Stimulated activated CD8-positive, alpha-beta memory T cell treated with anti-CD3 and anti-CD28 coated beads, Interleukin-15, amount 100 ng/mL, for 48 hours (primary cell): ENCODE measurements around the gene MYO5A.
"Not testable (repeated sequence)": the region's sequence is repeated elsewhere in the genome, so short reads cannot be mapped to it uniquely, and the experiment has no call there.

Source experiments
- DNase-seq, 2 donors: peaks; one replicate each; pipeline ENCODE4 v3.0.0-alpha.2; 2020; ENCODE audit warnings: low read depth in 2 of 2

Gene MYO5A

DNA sequence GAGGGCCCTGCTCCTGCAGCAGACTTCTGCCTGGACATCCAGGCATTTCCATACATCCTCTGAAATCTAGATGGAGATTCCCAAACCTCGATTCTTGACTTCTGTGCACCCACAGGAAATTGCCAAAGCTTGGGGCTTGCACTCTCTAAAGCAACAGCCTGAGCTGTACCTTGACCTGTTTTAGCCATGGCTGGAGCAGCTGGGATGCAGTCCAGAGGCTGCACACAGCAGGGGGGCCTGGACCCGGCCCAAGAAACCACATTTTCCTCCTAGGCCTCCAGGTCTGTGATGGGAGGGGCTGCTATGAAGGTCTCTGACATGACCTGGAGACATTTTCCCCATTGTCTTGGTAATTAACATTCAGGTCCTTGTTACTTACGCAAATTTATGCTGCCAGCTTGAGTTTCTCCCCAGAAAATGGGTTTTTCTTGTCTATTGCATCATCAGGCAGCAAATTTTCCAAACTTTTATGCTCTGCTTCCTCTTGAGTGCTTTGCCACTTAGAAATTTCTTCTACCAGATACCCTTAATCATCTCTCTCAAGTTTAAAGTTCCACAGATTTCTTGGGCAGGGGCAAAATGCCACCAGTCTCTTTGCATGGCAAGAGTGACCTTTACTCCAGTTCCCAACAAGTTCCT lies 11.8 kb upstream of the MYO5A start:
- DNase-seq = no peak

DNA sequence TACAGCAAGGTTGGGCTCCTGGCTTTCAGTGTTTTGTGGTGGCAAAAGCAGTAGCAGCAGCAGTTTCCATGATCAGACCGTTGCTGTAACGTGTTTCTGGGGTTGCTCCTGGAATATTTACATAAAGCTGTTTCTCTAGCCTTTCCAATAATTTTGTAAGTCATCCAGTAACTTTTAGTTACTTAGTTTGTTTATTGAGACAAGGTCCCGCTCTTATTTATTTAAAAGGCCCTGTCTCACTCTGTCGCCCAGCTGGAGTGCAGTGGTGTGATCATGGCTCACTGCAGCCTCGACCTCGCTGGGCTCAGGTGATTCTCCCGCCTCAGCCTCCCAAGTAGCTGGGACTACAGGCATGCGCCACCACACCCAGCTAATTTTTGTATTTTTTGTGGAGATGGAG lies 8.8 kb upstream of the MYO5A start:
- no peak for DNase-seq

DNA sequence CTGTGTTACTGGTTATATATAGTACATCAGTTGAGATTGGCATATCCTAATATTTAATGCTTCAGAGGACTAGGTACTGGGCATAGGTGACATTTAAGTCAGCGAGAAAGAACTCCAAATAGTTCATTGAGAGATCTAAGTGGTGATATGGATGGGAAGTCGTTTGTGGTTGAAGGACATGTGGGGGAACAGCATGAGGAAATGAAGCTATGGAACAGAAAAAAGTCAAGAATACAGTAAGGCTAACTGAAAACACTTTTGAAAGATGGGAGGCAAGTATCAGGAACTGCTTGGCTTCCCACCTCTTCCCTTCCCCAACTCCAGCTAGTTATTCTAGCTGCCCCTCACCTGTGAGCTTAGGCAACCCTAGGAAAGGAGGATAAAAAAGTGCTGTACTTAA lies 3.7 kb upstream of the MYO5A start:
- no peak for DNase-seq

DNA sequence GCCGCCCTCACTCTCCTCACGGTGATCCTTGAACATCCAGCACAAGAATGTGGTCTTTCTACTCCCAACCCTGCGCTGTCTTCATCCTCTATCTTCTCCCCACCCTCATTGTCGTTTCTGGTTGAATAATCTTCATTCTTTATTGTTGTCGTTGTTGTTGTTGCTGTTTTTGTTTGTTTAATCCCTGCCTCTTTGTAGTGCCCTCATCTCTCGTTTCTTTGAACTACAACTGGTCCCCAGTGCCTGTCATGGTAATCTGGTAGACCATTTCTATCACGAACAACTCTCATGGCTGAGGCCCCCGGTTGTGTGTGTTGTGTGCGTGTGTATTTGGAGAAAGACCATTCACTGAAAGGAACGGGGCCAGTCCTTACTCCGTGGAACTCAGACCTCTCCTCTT lies 1.3 kb upstream of the MYO5A start:
- no peak for DNase-seq

DNA sequence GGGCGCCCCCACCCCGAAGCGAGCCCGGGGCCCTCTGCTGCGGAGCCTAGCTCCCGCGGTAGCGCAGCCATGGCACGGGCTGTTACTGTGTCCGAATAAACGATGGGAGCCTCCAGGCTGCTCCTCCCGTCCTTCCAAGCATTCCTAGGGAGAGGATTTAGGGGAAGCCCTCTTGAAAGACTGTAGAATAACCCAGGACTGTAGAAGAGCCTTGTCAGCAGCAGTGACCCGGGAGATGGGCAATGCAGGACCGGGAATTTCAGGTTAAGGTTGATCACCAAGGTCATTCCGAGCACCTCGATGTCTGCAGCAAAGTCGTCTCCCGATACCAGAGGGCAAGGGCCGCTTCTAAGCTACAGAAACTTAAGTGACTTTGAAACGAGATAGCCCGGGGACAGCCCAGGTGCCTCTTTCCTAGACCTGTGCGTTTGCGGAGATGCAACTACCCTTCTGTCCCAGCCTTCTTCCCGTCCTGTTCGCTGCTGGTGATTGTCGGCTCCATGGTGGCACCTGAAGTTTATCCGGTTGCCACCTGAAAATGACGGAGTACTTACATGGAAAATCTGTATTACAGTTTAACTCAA lies 753 bp upstream of the MYO5A start:
- no peak for DNase-seq

DNA sequence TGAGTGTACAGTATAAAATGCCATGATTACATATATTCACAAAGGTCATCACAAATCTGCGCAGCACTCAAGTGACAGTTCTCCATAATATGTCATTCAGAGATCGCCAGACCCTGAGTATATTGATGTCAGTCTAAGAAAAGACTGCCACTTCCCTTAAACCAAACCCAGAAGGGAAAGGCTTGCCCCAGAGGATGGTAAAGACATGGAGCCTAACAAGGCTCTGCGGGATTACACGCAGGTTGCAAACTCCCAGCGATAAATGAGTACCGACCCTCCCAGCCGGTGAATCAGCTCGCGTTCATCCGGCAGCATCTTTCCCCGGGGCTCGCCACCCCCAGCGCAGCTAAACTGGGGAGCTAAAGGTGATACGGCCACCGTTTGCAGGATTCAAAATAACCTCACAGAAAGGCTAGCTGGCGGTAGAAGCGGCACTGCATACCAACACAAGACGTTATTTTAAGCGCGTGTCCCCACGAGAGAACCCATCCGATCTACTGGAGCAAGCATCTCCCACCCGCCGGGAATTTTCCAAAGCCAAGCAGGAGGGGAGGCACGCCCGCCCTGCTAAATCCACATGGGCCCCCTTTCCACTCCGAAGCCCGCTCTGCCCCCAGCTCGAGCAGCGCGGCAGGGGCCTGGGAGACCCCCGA lies 643 bp downstream of the MYO5A start:
- peak; percentile 22 to 26 for DNase-seq

DNA sequence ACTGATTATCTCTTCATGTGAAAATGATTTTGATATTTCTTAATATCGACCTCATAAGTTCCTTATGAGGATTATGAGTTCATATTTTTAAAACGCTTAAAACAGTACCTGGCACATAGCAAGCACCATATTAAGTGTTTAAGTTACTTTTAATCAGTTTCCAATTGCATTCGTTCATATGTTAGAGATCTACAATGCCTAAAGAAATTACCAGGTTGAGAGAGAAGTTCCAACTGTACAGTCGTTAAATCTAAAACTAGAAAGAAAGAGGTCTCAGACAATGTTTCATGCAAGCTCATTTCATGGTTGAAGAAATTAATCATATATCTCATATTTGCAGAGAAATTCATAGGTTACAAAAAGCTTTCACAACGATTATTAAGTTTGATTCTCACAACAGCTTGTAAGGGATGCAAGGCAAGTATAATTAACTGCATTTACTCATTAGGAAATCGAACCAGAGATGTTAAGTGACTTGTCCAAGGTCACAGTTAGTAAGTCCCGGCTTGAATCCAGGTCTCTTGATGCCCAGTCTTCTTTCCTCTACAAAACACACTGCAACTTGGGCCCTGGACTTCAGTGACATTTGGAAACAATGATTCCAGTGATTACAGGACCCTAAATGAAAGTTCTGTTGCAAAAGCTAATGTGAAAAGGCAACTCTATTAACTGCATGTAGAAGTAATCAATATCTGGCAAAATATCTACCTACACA lies 1.3 kb downstream of the MYO5A start:
- DNase-seq = no peak

DNA sequence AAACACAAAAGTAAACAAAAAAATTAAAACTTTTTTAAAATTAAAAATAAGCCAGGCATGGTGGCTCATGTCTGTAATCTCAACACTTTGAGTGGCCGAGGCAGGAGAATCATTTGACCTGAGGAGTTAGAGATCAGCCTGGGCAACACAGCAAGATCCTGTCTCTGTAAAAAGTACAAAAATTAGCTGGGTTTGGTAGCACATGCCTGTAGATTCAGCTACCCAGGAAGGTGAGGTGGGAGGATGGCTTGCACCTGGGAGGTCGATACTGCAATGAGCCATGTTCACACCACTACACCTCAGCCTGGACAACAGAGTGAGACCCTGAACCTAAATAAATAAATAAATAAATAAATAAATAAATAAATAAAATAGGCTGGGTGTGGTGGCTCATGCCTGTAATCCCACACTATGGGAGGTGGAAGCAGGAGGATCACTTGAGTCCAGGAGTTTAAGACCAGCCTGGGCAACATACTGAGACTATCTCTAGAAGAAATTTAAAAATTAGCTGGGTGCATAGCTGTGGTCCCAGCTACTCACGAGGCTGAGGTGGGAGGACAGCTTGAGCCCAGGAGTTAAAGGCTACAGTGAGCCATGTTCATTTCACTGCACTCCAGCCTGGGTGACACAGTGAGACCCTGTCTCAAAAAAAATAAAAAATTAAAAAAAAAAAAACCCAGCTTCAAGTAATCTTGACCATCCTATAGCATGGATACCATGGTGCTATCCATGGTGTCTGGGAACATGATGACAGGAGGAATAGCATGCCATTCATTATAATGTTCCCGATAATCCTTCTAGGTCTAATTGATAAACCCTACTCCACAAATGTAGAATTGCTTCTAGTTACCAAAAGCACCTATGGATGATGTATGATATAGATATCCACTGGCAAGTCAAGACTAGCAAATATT lies 4.2 kb downstream of the MYO5A start:
- no peak for DNase-seq

DNA sequence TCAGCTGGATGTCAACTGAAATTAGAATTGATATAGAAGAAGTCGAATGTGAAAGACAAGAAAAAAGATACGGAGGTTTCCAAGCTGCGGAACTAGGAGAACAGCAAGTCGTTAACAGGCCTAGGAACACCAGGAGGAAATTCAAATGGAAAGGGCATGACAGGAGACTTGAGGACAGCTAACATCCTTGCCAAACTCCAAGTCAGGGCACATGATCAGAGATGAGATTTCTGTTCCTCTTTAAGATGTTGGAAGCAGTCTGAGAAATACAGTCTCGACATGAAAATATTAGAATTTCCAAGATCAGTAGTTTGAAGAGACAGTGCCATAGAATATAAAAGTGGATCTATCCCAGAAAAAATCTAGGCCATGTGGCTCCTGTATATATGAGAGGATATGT lies 5.0 kb downstream of the MYO5A start:
- no peak for DNase-seq

DNA sequence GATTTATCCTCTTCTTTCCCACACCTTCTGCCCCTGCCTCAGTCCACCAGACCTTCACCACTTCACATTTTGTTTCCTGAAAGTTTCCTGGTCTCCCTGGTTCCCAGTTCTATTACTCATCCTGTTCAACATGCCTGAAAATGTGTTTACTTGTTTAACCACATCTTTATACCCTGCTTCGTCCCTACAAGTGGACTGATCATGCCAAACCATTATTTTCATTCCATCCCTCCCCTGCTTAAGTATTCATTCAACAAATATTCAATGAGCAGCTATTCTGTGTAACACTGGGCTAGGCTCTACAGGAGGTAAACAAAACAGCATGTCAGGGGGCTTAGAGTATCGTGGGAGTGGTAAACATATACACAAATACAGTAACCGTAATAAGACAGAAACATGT lies 5.5 kb downstream of the MYO5A start:
- DNase-seq = no peak

DNA sequence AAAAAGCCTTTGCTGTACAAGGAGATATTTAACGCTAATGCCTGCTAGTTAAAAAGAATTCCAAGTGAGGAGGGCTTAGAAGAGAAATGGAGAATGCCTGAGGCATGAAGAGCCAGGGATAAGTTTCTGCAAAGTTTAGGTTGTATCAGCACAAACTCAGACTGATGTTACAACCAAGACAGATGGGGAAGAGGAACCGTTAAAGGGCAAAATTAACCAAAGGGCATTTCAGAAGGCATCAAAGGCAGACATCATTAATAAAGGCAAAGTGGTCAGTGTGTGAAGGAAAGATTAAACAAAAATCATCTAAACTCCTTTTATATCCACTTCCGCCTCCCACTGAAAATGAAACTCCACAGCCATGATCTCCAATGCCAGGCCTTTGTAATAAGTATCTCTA lies 7.0 kb downstream of the MYO5A start:
- DNase-seq = no peak

DNA sequence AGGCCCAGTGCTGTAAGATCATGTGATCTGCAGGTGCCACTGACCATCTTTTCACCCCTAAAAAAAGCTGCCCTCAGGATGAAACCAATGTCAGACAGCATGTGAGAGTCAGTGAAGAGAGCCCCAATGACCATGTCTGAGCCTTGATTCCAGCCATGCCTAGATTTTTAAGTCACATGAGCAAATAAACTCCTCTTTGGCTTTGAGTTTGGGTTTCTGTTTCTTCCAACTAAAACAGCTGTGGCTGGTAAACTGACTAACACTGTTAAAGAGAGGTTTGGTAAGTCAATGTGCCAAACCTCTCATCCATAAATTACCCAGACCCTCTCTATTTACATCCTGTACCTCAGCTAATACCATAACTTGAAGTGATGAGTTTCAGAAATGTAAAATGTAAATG lies 8.3 kb downstream of the MYO5A start:
- no peak for DNase-seq

DNA sequence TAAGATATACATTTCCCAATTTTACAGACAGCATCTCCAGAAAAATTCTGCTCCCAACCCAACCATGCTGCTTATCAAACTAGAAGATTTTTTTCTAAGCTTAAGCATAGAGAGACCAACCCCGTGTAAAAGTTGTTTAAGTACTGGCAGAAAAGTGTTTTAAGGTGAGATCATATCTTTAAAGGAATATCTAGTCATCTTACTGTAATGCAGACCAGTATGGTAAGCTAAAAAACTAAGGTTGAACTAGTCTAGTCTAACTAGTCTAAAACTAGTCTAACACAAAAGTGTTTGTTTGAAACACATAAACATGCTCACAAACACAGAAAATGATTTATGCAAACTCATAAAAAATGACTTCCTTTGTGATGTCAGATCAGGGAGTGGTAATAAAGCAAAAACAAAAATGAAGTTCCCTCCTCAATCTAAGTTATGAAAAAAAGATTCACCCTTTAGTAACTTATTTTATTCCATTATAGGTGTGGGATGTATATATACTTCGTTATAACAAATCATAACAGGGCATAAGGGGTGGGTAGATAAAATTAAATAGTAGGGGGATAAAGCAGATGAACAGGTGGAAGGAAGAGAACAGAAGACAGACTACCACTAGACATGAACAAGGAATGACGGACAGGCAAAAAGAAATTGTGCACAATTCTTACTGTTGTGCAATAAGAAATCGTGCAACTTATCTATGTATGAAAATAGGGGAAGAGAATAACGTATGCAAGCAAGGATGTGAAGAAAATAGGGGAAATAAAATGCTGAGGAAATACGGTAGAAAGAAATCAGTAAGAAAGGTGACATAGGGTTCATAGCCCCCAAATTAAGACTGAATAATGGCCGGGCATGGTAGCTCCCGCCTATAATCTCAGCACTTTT lies 10.0 kb downstream of the MYO5A start:
- no peak for DNase-seq

DNA sequence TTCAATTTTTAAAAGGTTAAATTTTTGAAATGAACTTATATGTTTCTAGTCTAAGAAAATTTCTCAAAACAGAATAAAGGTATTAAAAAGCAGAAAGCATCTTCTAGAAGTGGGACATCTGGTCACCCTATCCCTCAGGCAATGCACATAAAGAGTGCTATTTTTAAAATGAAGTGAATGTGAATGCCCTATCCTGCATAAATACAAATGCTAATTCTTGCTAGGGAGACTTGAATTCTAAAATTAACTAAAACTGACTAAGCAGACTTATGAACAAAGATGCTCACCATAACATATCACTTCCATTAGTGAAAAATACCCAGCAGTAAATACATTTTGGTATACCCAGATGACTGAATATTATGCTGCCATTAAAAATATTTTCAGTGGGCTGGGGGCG lies 11.7 kb downstream of the MYO5A start:
- DNase-seq = no peak

DNA sequence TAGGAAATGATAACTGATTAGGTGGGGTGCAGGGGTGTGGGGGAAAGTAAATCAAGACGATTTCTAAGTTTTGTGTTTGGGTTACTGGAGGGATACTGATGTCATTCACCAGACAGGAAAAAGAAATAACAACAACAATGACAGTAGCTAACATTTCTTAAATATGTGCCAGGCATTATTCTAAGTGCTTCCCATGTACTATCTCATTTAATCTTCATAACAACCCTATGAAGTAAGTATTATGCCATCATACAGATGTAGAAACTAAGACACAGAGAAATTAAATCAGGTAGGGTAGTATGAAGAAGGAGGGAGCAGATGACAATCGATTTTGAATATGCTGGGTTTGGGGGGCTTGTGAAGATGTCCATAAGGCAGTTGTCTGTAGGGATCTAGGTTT lies 13.3 kb downstream of the MYO5A start:
- DNase-seq = no peak

DNA sequence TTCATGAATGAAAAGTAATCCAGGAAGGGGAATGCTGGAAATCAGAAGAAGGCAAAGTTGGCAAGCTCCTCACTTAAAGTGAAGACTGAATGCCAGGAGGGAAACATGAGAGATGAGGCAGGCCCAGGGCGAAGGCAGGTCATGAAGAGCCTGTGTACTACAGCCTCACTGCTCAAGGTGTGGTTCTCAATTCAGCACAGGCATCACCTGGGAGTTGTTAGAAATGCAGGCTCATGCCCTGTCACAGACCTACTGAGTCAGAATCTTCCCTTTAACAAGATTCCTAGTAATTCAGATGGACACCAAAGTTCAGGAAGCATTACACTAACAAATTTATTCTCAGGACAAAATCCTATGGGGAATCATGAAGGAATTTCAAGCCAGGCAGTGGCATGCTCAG lies 14.2 kb downstream of the MYO5A start:
- no peak for DNase-seq

DNA sequence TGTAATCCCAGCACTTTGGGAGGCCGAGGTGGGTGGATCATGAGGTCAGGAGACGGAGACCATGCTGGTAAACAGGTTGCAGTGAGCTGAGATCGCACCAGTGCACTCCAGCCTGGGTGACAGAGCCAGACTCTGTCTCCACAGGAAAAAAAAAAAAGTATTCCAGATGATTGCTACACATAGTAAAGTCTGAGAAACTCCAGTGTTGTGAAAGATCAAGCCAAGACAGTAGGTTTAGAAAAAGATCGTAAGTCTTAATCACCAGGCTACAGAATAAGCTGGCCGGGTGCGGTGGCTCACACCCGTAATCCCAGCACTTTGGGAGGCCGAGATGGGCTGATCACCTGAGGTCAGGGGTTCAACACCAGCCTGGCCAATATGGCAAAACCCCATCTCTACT lies 15.8 kb downstream of the MYO5A start:
- DNase-seq = not testable (repeated sequence)

DNA sequence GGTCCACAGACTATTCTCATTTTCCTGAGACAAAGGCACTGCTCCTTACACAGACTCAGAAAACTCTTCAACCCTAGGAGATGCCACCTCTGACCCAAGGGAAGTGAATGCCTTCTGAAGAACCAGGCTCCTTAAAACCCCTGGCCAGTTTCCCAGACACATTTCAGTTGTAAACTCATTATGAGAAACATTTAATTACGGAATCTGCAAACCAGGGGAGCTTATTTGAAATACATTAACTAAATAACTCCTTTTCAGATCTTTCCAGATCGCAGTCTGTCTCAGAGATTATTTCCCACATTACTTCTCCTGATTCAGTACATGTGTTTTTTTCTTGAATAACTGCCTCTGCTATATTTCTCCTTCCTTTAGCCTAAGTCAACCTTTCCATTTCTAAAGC lies 17.6 kb downstream of the MYO5A start:
- DNase-seq = no peak

DNA sequence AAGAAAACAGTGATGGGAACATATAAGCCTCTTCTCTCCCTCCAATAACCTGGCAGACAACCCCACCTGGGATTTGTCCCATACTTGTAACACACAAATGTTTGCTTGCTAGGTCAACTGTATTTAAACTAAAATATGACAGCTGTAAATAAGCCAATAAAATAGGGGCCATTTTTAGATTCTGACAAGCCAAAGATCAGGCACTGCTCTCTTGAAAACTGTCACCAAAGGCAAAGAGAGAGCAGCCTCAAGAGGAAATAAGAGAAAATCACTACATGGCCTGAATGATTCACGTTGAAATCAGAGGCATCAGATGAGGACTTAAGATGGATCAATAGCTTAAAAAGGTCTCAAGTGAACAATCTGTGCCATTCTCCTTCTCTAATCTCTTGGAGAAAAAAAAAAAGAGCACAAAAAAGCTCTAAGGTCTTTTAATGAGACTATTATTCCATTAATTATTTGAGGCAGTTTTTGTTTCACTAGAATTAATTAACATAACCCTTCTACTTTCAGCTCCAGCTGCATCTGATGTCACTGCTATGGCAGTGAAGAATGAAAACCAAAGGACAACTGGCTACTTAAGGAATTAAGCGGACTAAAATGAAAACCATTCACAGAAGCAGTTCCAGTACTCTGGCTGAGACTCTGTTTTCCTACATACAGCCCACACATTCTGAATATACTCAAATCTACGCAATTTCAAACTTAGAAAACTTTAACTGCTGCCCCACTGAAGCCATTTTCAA lies 19.0 kb downstream of the MYO5A start:
- DNase-seq = no peak

DNA sequence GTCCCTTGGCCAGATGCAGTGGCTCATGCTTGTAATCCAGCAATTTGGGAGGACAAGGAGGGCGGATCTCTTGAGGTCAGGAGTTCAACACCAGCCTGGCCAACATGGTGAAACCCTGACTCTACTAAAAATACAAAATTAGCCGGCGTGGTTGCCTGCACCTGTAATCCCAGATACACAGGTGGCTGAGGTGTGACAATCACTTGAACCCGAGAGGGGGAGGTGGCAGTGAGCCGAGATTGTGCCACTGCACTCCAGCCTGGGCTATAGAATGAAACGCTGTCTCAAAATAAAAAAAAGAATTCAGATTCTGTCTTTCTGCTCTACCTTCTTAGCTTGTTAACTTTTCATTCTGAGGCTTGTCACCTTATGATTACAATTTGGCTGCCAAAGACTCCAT lies 22.1 kb downstream of the MYO5A start:
- no peak for DNase-seq
